ENCODE results near the gene TMC2.
"Not testable (repeated sequence)": the region's sequence is repeated elsewhere in the genome, so short reads cannot be mapped to it uniquely, and the experiment has no call there.

Gene TMC2, protein sequence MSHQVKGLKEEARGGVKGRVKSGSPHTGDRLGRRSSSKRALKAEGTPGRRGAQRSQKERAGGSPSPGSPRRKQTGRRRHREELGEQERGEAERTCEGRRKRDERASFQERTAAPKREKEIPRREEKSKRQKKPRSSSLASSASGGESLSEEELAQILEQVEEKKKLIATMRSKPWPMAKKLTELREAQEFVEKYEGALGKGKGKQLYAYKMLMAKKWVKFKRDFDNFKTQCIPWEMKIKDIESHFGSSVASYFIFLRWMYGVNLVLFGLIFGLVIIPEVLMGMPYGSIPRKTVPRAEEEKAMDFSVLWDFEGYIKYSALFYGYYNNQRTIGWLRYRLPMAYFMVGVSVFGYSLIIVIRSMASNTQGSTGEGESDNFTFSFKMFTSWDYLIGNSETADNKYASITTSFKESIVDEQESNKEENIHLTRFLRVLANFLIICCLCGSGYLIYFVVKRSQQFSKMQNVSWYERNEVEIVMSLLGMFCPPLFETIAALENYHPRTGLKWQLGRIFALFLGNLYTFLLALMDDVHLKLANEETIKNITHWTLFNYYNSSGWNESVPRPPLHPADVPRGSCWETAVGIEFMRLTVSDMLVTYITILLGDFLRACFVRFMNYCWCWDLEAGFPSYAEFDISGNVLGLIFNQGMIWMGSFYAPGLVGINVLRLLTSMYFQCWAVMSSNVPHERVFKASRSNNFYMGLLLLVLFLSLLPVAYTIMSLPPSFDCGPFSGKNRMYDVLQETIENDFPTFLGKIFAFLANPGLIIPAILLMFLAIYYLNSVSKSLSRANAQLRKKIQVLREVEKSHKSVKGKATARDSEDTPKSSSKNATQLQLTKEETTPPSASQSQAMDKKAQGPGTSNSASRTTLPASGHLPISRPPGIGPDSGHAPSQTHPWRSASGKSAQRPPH

DNA sequence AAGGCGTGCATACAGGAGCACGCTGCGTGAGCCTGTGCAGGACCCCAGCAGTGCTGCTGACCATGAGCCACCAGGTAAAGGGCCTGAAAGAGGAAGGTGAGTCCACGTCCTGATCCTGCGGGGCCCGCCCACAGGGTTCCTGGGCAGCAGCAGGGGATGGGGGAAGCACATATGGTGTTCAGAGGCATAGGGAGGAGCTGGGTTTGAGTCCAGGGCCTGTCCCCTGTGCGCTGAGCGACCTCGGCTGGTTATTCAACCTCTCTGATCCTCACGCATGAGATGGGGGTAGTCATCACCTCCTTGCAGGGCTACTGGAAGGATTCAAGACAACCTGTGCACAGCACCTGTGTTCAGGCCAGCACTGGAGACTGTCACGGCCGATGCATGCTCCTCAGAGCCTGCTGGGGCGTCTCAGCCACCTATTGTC is at the start of gene TMC2:
TSS of gene TMC2 (plus strand) at position 14 of the 427 bp plus-strand sequence. CDS start at position 63, 49 bp downstream.
- no peak for DNase-seq

DNA sequence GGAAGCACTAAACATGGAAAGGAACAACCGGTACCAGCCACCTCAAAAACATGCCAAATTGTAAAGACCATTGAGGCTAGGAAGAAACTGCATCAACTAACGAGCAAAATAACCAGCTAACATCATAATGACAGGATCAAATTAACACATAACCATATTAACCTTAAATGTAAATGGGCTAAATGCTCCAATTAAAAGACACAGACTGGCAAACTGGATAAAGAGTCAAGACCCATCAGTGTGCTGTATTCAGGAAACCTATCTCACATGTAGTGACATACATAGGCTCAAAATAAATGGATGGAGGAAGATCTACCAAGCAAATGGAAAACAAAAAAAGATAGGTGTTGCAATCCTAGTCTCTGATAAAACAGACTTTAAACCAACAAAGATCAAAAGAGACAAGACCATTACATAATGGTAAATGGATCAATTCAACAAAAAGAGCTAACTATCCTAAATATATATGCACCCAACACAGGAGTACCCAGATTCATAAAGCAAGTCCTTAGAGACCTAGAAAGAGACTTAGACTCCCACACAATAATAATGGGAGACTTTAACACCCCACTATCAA is 33.5 kb upstream of the TMC2 start:
- not testable (repeated sequence) for DNase-seq

DNA sequence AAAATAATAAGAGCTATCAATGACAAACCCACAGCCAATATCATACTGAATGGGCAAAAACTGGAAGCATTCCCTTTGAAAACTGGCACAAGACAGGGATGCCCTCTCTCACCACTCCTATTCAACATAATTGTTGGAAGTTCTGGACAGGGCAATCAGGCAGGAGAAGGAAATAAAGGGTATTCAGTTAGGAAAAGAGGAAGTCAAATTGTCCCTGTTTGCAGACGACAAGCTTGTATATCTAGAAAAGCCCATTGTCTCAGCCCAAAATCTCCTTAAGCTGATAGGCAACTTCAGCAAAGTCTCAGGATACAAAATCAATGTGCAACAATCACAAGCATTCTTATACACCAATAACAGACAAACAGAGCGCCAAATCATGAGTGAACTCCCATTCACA is 31.6 kb upstream of the TMC2 start:
- DNase-seq: not testable (repeated sequence)

DNA sequence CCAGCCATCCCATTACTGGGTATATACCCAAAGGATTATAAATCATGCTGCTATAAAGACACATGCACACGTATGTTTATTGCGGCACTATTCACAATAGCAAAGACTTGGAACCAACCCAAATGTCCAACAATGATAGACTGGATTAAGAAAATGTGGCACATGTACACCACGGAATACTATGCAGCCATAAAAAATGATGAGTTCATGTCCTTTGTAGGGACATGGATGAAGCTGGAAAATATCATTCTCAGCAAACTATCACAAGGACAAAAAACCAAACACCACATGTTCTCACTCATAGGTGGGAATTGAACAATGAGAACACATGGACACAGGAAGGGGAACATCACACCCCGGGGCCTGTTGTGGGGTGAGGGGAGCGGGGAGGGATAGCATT is 29.9 kb upstream of the TMC2 start:
- not testable (repeated sequence) for DNase-seq

DNA sequence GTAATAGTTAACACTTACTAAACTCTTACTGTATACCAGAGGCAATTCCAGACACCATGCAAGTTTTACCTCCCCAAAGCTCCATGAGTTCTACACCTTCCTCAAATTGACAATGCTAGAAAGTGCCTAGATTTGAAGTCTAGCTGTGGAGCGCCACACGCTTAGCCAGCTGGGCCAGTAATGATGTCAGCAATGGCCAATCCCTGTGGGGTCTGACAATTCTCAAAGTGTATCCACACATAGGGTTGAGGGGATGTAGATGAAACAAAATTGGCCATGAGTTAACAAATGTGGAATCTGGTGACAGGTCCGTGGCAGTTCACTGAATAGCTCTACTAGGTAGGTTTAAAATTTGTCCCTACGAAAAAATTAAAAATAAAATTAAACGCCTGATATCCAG is 28.9 kb upstream of the TMC2 start:
- DNase-seq: no peak

DNA sequence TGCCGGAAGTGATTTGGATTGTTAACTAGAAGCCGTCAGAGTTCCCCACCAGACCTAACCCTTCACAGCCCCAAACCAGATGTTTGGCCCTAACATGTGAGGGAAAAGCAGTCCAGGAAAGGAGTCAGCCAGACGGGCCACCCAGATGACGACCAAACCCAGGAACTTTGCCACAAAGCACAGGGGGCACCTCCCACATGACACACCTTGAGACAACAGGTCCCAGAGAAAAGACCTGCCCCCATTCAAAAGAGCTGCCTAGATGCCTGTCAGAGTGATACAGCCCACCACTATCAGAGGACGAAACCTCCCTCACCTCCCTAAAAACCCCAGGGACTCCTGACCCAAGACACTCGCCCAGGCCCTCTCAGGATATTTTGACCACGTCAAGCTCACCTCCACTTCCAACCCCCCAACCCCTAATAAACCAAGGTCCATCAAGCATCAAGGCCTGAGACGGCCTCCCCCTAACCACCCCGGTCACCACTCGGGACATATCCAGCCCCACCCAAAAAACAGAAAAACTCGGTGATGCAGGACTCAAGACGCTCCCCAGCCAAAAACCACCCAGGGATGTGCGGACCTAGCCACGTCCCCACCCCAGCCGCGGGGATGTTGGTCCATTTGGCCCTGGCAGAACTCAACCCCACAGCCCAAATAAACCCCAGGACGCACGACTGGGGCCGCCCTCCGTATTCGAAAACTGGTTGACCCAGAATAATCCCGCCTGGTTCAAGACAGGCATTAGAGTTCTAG is 28.3 kb upstream of the TMC2 start:
- DNase-seq: no peak

DNA sequence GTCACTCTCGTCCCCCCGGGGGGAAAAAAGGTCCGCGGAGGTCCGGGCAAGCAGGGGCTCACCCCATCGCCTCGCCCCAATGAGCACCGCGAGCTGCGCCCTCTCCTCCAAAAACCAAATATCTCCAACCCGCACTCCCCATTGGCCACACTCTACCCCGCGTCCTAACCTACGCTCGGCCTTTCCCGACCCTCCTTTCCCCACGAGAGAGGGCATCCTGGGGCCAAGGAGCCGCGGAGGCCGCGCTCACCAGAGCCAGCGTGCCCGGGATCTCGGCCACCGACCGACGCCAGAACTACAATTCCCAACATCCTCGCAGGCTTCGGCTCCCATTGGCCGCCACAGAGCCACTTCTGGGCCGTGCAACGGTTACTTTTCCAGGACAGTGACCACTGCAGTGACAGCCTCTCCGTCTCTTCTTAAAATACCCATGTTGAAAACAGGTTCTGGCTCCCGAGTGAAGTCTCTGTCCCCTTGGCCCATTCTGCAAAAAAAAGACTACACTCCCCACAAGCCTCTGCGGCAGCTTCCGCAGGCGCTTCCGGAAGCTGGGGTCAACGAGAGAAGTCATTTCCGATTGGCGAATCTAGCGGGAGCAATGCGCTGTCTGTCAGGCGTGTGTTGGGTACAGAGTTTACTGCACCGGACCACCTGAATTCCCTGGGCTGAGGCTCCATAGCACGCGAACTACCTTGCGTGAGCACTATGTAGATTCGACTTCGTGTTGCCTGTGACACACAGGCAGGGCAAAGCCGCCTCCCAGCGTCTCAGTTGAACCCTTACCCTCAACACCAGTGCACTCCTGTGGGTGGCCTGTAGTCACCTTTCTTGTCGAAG is 27.5 kb upstream of the TMC2 start, which contains the start of gene ZNF343:
TSS of gene ZNF343 (minus strand) at position 285 of the 837 bp plus-strand sequence. CDS start 15,020 bp downstream, outside the sequence.
- peak; percentile 47 for DNase-seq

DNA sequence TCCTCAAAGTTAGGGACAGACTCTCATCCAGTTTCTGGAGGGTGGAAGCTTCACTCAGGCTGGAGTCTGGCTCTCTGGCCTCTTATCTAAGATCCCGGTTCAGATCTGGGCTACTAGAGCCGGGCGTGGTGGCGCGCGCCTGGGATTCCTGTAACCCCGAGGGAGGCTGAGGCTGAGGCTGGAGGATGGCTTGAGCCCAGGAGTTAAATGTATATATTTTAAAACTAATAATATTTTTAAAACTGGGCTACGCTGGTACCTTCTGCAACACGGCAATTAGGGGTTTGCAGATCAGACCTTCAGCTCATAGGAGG is 26.9 kb upstream of the TMC2 start:
- DNase-seq: no peak

DNA sequence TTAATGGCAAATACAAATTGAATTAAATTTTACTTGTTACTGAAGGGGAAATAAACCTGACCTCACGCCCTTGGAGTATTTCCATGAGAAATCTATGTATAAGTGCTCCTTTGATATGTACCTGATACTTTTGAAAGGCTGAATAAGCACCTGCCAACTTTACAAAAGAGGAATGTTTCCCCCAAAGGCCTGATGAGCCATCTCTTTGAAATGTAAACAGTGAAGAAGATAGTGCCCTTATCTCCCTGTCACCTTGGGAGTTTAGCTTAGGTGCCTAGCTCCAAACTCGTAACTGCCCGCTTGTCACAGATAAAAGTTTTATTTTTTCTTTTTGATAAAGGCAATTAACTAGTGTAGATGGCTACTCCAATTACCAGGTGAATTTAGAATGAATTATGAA is 26.6 kb upstream of the TMC2 start:
- no peak for DNase-seq

DNA sequence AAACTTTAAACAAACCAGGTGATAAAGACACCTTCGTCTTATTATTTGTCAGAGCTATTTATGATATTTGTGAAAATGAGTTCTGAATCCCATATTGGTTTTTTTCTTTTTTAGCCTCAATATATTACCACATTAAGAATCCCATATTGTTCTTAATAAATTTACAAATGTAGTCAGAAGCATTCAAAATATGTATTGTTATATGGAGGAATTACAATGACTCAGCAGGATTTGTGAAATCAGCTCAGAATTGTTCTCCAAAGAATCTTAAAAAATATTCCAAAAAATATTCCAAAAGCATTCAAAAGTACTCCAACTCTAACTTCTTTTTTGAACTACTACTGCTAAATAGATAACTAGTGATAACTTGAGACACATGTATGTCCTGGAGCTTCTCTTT is 21.2 kb upstream of the TMC2 start:
- no peak for DNase-seq

DNA sequence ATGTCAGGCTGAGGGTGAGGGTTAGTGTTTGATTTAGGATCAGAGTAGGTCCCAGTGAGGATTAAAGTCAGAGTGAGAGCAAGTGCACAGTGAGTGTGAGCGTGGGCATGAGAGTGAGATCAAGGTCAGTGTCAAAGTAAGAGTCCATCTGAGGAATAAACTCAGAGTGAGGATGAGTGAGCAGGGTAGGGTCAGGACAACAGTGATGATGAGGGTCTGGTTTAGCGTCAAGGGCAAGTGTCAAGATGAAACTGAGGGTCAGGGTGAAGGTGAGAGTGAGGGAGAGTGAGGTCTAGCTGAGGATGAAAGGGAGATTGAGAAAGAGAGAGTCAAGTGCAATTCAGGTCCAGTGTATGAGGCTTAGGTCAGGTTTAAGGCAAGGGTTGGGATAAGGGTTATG is 20.0 kb upstream of the TMC2 start:
- no peak for DNase-seq

DNA sequence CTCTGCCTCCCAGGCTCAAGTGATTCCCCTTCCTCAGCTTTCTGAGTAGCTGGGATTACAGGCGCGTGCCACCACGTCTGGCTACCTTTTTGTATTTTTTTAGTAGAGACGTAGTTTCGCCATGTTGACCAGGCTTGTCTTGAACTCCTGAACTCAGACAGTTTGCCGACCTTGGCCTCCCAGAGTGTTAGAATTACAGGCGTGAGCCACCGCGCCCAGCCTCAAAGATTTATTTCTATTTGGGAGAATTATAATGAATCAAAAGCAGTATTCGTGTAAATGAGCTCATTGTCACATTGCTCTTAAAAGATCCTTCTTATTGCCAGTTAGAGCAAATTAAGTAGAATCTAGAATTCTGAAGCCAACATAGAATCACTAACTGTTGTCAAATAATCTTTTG is 18.3 kb upstream of the TMC2 start:
- DNase-seq: no peak

DNA sequence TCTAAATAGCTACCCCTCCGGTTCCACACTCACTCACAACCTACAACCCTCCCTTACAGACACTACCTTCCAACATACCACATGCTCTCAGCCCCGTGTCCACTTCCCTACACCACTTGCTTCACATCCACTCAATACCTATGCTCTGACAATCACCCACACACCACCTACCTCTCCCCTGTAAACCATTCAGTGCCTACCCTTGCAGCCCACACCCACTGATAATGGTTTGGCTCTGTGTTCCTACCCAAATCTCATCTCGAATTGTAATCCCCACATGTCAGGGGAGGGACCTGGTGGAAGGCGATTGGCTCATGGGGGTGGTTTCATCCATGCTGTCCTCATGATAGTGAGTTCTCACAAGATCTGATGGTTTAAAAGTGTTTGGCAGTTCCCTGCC is 17.8 kb upstream of the TMC2 start:
- no peak for DNase-seq

DNA sequence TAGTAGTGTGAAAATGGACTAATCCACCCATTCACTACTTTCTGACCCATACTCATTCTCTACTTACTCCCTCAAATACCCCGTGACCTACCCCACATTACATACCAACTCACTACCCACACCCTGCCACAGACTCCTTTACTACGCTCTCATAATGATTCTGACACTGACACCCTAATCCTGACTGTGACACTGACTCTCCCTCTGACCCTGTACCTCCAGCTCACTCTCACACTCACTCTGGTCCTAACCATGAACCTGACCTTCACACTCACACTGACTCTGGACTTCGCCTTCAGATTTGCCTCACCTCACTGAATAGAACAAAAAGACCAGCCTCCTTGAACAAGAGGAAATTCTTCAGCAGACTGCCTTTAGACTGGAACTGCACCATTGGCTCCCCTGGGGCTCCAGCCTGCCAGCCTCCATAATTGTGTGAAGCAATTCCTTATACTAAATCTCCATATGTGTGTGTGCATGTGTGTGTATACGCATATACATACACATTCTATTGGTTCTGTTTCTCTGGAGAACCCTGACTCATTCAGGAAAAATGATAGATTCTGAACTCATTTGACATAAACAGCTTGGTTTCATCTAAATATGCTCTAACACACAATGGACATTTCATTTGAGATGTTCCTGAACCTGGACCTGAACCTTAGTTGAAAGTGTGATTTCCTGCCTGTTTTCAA is 17.1 kb upstream of the TMC2 start:
- DNase-seq: no peak

DNA sequence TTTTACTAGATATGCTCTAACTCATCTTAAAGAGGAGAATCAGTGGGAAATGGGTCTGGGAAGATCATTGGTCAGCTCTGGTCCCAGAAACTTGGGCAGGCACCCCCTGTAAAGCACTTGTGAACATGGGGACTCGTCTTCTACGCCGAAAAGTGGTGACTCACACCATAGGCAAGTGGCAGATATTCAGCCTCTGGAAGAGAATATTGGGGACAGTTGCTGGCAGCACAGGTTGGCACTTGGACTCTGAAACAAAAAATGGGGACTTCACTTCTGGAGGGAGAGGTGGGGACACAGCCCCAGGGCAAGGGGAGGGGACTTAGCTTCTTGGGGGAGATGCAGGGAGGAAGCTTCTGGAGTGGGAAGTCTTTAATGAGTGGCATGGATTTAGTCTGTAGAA is 15.8 kb upstream of the TMC2 start:
- no peak for DNase-seq

DNA sequence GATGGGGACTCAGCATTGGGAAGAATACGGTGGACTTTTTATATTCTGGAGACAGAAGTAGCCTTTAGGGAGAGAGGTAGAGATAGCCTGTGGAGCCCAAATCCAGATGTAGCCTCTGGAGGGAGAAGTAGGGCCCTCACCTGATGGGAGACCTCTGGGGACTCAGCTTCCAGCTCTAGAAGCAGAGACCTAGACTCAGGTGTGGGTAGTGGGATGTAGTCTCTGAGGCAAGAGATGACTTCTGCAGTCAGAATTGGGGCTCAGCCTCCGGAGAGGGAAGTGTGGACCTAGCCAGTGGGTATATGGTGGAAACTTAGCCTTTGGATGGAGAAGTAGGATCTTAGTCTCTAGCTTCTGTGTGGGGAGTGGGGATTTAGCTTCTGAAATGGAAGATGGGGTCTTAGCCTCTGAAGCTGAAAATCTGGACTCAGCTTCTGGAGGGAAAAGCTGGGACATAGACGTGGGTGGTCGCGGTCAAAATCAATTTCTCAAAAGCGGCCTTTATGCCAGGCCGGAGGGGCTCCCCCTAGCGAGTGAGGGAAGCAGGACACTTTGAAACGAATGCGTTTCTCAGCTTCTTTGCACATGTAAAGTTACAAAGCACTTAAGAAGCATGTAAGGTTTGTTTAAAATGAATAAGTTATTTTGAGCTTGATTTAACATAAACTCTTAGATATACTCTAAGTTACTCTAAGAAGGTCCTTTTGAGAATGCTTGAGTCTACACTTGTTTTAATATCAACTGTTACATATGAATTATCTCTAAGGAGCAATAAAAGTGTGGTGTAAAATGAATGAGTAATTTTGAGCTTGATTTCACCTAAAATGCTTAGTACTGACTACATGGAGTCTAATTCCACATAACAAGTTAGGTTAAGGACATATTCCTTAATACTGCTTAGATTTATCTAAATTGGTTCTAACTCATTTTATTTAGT is 14.7 kb upstream of the TMC2 start:
- no peak for DNase-seq

DNA sequence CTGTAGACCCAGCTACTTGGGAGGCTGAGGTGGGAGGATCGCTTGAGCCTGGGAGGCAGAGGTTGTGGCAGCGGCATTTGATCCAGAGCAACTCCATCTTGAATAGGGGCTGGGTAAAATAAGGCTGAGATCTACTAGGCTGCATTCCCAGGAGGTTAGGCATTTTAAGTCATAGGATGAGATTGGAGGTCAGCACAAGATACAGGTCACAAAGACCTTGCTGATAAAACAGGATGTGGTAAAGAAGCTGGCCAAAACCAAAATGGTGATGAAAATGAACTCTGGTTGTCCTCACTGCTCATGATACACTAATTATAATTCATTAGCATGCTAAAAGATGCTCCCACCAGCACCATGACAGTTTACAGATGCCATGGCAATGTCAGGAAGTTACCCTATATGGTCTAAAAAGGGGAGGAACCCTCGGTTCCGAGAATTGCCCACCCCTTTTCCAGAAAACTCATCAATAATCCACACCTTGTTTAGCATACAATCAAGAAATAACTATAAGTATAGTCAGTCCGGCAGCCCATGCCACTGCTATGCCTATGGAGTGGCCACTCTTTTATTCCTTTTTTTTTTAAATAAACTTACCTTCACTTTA is 13.4 kb upstream of the TMC2 start:
- not testable (repeated sequence) for DNase-seq

DNA sequence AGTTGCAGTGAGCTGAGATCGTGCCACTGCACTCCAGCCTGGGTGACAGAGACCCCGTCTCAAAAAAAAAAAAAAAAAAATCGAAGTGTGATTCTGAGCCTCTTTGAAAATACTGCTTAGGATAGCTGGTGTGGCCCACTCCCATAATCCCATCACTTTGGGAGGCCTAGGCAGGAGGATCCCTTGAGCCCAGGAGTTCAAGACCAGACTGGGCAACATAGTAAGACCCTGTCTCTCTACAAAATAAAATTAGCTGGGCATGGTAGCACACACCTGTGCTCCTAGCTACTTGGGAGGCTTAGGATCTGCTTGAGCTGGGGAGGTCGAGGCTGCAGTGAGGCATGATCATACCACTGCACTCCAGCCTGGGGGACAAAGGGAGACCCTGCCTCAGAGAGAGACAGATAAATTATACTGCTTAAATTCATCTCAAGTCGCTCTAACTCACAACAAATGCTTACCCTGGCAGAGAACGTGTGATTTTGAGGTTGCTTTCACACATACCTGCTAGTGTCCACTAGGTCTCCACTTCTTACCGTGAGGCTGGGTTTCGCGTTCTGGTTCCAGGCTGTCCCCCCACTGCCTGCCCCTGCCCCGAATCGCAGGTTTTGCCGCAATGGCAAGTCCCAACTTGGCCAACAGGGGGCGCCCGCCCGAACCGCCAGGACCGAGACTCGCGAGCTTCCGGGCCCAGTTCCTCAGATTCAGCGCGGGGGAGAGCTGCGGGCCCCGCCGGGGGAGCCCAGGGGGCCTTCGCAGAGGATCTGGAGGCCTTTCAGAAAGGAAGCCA is 12.3 kb upstream of the TMC2 start:
- no peak for DNase-seq
